NB4 (cell line): Measurements from ENCODE around the gene KCNJ8.
"Not testable (repeated sequence)": the region's sequence is repeated elsewhere in the genome, so short reads cannot be mapped to it uniquely, and the experiment has no call there.

Experiments
- DNase-seq: peaks from one replicate; pipeline ENCODE4 v3.0.0; 2010; ENCODE audit warnings: low read depth
- H3K4me3 ChIP-seq: one replicate; pipeline ENCODE4 v1.5.1; 2011; ENCODE audit warnings: mild to moderate bottlenecking, low read depth, low read length, moderate library complexity
- MYC ChIP-seq: IDR thresholded peaks from 2 replicates; pipeline ENCODE4 v1.6.1; 2011; ENCODE audit warnings: low read depth, low read length
- POLR2A ChIP-seq: IDR thresholded peaks from 2 replicates; pipeline ENCODE4 v1.6.1; 2011; ENCODE audit warnings: mild to moderate bottlenecking; ENCODE audit not compliant: insufficient read length; ENCODE audit errors: extremely low read depth
- TF ChIP-seq, protein P1 (sequence below): IDR thresholded peaks from 2 replicates; pipeline ENCODE4 v1.6.1; 2011; ENCODE audit warnings: low read depth, low read length
- TF ChIP-seq, protein P2 (sequence below): IDR thresholded peaks from one replicate; pipeline ENCODE4 v1.5.1; 2012; ENCODE audit warnings: low read depth, low read length

Gene KCNJ8

DNA sequence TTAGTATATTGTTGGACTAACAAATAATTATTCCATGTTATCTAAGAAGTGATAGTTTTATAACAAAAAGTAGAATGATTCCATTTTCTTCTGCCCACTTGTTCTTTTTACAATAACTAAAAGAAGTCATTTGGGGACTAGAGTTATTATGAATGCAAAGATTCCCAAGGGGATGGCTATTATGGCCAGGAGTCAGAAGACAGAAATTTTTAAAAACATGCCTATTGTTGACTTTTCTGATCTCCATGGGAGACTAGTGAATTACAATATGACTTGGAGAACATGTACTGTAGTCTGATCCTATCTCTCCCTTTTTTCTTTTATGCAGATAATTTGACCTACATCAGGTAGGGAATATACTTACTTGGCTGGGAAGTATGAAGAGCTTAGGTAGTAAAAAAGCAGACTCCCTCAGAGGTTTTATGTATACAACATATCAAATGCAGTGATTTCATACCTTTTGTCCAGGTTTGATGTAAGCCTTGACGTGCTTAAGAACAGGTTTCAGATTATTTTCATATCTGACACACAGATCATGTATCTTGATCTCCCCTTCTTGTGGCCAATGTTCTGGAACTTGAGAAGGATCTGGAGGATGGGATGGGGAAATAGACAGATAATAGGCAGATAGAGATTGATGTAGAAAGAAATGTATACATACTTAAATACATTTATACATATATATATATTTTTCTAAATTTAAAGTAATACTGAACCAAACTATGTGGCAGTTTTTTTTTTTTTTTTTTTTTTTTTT lies 41.0 kb upstream of the KCNJ8 start:
- TF ChIP-seq POLR2A (no peak), MYC (no peak)
- TF ChIP-seq, protein P1, sequence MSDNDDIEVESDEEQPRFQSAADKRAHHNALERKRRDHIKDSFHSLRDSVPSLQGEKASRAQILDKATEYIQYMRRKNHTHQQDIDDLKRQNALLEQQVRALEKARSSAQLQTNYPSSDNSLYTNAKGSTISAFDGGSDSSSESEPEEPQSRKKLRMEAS = no peak
- TF ChIP-seq, protein P2, sequence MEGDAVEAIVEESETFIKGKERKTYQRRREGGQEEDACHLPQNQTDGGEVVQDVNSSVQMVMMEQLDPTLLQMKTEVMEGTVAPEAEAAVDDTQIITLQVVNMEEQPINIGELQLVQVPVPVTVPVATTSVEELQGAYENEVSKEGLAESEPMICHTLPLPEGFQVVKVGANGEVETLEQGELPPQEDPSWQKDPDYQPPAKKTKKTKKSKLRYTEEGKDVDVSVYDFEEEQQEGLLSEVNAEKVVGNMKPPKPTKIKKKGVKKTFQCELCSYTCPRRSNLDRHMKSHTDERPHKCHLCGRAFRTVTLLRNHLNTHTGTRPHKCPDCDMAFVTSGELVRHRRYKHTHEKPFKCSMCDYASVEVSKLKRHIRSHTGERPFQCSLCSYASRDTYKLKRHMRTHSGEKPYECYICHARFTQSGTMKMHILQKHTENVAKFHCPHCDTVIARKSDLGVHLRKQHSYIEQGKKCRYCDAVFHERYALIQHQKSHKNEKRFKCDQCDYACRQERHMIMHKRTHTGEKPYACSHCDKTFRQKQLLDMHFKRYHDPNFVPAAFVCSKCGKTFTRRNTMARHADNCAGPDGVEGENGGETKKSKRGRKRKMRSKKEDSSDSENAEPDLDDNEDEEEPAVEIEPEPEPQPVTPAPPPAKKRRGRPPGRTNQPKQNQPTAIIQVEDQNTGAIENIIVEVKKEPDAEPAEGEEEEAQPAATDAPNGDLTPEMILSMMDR = no peak
- H3K4me3 ChIP-seq = no peak overlapping the region
- DNase-seq = no peak

DNA sequence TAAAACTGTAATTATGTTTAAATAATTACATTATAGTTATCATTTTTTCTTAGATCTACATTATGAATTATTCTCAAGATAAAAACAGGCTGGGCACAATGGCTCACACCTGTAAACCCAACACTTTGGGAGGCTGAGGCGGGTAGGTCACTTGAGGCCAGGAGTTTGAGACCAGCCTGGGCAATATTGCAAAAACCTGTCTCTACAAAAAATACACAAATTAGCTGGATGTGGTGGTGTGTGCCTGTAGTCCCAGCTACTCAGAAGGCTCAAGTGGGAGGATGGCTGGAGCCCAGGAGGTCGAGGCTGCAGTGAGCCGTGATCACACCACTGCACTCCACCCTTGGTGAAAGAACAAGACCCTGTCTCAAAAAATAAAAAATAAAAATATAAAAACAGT lies 40.3 kb upstream of the KCNJ8 start:
- H3K4me3 ChIP-seq = no peak overlapping the region
- TF ChIP-seq, protein P2 = no peak
- TF ChIP-seq, protein P1 = no peak
- TF ChIP-seq POLR2A (no peak), MYC (no peak)
- DNase-seq = no peak

DNA sequence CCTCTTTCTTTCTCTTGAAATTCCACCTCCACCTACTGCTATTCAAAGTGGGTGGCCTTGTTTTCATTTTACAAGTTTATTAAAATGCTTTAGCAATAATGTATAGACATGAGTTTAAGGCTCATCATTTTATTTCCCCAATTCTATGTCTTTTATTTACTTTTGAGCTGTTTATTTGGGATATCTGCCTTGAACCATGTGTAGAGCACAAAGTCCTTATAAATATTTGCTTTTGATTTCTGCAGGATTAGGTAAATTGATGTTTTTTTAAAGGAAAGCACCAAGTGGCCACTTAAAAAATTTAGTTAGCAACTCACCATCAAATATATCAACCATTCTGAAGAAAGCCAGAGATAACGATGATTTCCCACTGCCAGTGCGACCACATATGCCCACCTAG lies 39.8 kb upstream of the KCNJ8 start:
- TF ChIP-seq, protein P1 = no peak
- TF ChIP-seq MYC = no peak
- no peak for TF ChIP-seq POLR2A
- TF ChIP-seq, protein P2 = no peak
- H3K4me3 ChIP-seq = no peak overlapping the region
- DNase-seq = no peak

DNA sequence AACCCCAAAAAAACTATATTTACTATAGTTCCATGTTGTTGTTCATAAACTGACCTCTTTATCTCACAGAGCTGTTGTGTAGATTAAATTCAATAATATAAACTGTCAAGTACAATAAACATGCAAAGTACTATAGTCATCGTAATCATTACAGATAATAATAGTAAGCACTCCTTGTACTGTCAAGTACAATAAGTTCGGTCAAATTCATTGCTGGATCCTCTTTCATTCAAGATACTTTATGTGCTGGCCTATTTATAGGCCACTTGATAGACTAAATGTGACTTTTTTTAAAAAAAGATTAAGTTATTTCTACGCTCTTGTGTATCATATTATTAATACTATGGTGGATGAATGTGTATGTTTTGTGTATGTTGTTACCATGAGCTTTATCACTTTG lies 39.2 kb upstream of the KCNJ8 start:
- TF ChIP-seq, protein P2 = no peak
- TF ChIP-seq MYC (no peak), POLR2A (no peak)
- TF ChIP-seq, protein P1 = no peak
- H3K4me3 ChIP-seq = no peak overlapping the region
- no peak for DNase-seq

DNA sequence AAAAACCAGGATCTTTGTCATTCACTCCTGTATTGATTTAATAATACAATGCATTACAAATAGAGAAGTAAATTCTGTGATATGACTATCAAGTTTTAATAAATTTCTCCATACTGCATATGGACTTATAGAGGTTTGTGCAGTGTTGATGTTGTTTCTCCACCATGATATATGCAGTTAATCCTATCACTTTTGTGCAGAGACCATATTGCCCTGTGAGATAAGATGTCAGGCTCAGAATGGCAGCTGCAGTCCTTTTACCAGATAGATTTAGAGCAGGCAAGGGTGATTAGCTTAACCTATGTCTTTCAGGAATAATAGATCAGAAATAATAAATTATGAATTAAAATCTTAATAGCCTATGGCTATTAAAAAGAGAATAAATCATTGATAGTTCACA lies 38.6 kb upstream of the KCNJ8 start:
- no peak for TF ChIP-seq POLR2A
- no peak for TF ChIP-seq MYC
- H3K4me3 ChIP-seq = no peak overlapping the region
- no peak for DNase-seq

DNA sequence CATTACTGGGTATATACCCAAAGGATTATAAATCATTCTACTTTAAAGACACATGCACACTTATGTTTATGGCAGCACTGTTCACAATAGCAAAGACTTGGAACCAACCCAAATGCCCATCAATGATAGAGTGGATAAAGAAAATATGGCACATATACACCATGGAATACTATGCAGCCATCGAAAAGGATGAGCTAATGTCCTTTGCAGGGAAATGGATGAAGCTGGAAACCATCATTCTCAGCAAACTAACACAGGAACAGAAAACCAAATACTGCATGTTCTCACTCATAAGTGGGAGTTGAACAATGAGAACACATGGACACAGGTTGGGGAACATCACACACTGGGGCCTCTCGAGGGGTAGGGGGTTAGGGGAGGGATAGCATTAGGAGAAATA lies 37.8 kb upstream of the KCNJ8 start:
- not testable (repeated sequence) for H3K4me3 ChIP-seq, DNase-seq

DNA sequence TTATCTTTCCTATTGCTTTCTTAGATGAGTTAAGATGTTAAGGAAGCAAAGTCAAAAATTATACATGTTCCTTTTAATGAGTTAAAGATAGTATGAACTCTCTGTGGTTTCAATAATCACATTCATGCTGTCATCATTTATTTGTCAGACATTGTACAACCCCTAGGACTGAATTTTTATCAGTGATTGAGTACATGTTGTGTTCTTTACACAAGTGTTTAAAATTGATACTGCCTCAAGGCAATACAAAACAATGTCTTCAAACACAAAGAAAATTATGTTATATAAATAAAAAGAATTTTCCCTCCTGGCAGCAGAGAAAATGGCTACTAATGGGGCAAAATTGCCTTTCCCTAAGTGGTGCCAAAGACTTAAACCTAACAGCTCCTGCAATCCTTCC lies 34.6 kb upstream of the KCNJ8 start:
- TF ChIP-seq, protein P2 = no peak
- TF ChIP-seq, protein P1 = no peak
- TF ChIP-seq POLR2A (no peak), MYC (no peak)
- no peak overlapping the region for H3K4me3 ChIP-seq
- no peak for DNase-seq
